CD4-positive, CD25-positive, alpha-beta regulatory T cell (primary cell): ENCODE results near the gene AP5Z1. TPM values are rescaled to one million over a fixed set of nuclear protein-coding genes. Genes with fewer than 3 reads are reported as not detected.

Experiments used
- ATAC-seq, 2 donors: fragments of 150-1000 bp; cut with Tn5 transposase; one replicate each; pipeline ENCODE4 v1.10.0; 2021; ENCODE audit warnings: low read depth in 2 of 2, moderate number of reproducible peaks in 2 of 2, moderate library complexity in 1 of 2
- DNase-seq, 3 donors: peaks; one replicate each; pipeline versions ENCODE4 v3.0.0 to v3.0.0-alpha.2; 2012 to 2022; ENCODE audit warnings: mixed read lengths in 1 of 3
- H3K27ac ChIP-seq: one replicate; pipeline ENCODE4 v1.7.0; 2013; ENCODE audit warnings: mild to moderate bottlenecking, low read length; ENCODE audit not compliant: insufficient read depth, poor library complexity, severe bottlenecking
- H3K27me3 ChIP-seq: one replicate; pipeline ENCODE4 v1.7.0; 2013; ENCODE audit warnings: low read length; ENCODE audit not compliant: control insufficient read depth, insufficient read depth
- H3K36me3 ChIP-seq: one replicate; pipeline ENCODE4 v1.7.0; 2013; ENCODE audit warnings: mild to moderate bottlenecking, low read length, moderate library complexity; ENCODE audit not compliant: control insufficient read depth, insufficient read depth
- H3K4me1 ChIP-seq: 2 replicates; pipeline ENCODE4 v1.7.0; 2013; ENCODE audit warnings: mild to moderate bottlenecking, low read length; ENCODE audit not compliant: insufficient read depth, control insufficient read depth, poor library complexity, severe bottlenecking
- H3K4me3 ChIP-seq: one replicate; pipeline ENCODE4 v1.7.0; 2013; ENCODE audit warnings: low read depth, mild to moderate bottlenecking, low read length, moderate library complexity
- H3K9me3 ChIP-seq, 2 experiments: 1 replicate in 1 of 2; 2 replicates in 1 of 2; pipeline ENCODE4 v1.7.0; 2013; ENCODE audit warnings: low read length in 2 of 2, mild to moderate bottlenecking in 1 of 2, moderate library complexity in 1 of 2; ENCODE audit not compliant: control insufficient read depth in 2 of 2
- H3K27ac Mint-ChIP-seq, 3 donors: one replicate each; pipeline ENCODE4 v1.8.0; 2020 to 2022; ENCODE audit warnings: mild to moderate bottlenecking in 3 of 3, mixed read lengths in 3 of 3, moderate library complexity in 2 of 3
- H3K27me3 Mint-ChIP-seq: one replicate; pipeline ENCODE4 v1.8.0; 2022; ENCODE audit warnings: mild to moderate bottlenecking, mixed read lengths
- H3K36me3 Mint-ChIP-seq: one replicate; pipeline ENCODE4 v1.8.0; 2020; ENCODE audit warnings: mixed read lengths
- H3K4me1 Mint-ChIP-seq, 4 donors: one replicate each; pipeline ENCODE4 v1.8.0; 2020 to 2022; ENCODE audit warnings: mixed read lengths in 4 of 4, mild to moderate bottlenecking in 1 of 4
- H3K4me3 Mint-ChIP-seq, 4 donors: one replicate each; pipeline ENCODE4 v1.8.0; 2020 to 2022; ENCODE audit warnings: mild to moderate bottlenecking in 4 of 4, mixed read lengths in 4 of 4, moderate library complexity in 3 of 4
- H3K9me3 Mint-ChIP-seq, 7 donors: one replicate each; pipeline ENCODE4 v1.8.0; 2020 to 2022; ENCODE audit warnings: mixed read lengths in 7 of 7, mild to moderate bottlenecking in 3 of 7, moderate library complexity in 2 of 7
- polyA plus RNA-seq, 4 donors: library from polyadenylated mRNA; unstranded; fragments of 300-500 nt; fragmentation: Illumina TruSeq; gene quantifications; one replicate each; pipeline ENCODE4 v1.2.3, GENCODE V29; 2021
- total RNA-seq: library from RNA; stranded (reverse); gene quantifications from one replicate; pipeline ENCODE4 v1.2.3, GENCODE V29; 2022

Gene AP5Z1
- total and polyA plus RNA-seq, 5 donors from 2014 or later: 36.3 to 130 (median 47.1) TPM

DNA sequence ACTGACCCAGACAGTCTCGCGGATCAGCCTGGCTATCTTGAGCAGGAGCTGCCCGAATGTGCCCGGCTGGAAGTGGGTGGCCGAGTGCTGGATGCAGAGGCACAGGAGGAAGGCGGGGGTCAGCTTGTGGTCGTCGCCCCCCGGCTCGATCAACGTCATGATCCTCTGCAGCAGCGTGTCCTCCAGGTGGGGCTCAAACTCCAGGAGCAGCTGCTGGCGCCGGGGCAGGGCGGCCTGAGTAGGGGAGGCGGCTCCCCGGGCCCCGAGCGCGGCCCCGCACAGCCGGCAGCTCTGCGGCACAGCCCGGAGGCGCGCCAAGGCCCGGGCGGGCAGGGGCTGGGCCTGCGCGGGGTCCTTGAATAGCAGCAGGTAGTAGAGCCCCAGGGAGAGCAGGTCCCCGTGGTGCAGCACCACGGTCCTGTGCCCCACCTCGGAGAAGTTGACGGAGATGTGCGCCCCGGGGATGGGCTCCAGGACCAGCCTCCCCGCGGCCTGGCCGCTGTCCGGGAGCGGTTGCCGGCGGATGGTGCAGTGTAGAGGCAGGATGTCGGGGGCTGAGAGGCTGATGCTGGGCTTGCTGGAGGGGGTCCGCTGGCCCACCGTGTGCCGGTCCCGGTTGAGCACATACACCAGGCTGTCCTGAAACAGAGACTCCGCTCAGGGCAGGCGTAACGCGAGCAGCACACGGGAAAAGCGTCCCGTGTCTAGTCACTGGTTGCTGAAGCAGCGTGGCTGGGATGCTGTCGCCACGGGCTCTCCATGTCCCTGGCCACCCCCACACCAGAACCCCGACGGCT is 59.4 kb downstream of the AP5Z1 start:
- H3K36me3 ChIP-seq: no peaks in the 10 kb centered on the region
- ATAC-seq (no peak), DNase-seq (no peak)
- Mint-ChIP-seq H3K9me3 (no peaks in the 10 kb centered on the region), H3K4me3 (no peak overlapping the region), H3K27ac (no peak overlapping the region), H3K36me3 (no peaks in the 10 kb centered on the region), H3K4me1 (no peaks in the 10 kb centered on the region), H3K27me3 (no peaks in the 10 kb centered on the region)
- H3K9me3 ChIP-seq: no peaks in the 10 kb centered on the region
- H3K4me1 ChIP-seq: no peaks in the 10 kb centered on the region
- no peak overlapping the region for H3K4me3 ChIP-seq
- no peaks in the 10 kb centered on the region for H3K27me3 ChIP-seq
- H3K27ac ChIP-seq: no peak overlapping the region

GRCh38 chr7:4835398-4836205 is 60.2 kb downstream of the AP5Z1 start:
- no peaks in the 10 kb centered on the region for H3K36me3 Mint-ChIP-seq
- H3K4me3 ChIP-seq: no peak overlapping the region
- no peaks in the 10 kb centered on the region for H3K27me3 Mint-ChIP-seq
- no peak overlapping the region for H3K4me3 Mint-ChIP-seq
- H3K36me3 ChIP-seq: no peaks in the 10 kb centered on the region
- no peak overlapping the region for H3K27ac ChIP-seq
- H3K9me3 Mint-ChIP-seq: no peaks in the 10 kb centered on the region
- no peak overlapping the region for H3K27ac Mint-ChIP-seq
- no peaks in the 10 kb centered on the region for H3K4me1 Mint-ChIP-seq
- ATAC-seq (no peak), DNase-seq (no peak)
- no peaks in the 10 kb centered on the region for H3K4me1 ChIP-seq
- H3K9me3 ChIP-seq: no peaks in the 10 kb centered on the region
- H3K27me3 ChIP-seq: no peaks in the 10 kb centered on the region

DNA sequence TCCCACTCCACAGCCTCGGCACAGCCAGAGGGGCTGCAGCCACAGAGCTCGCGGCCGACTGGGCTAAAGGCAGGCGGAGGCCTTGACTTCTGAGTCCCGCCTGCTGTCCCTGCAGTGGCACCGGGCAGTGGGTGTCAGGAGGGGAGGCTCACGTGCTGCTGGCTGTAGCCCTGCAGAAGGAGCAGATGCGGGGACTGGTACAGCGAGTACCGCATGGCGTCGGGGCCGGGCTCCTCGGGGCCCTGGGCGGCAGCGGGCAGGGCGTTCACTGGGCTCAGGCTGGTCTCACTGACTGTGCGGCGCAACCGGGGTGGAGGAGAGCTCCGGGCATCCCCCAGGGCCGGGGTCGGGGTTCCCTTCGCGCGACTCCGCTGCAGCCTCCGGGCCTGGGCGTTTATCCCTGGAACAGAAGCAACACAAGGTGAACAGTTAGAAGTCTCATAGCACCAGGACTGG is 60.8 kb downstream of the AP5Z1 start:
- no peaks in the 10 kb centered on the region for H3K36me3 Mint-ChIP-seq
- DNase-seq (no peak), ATAC-seq (no peak)
- no peaks in the 10 kb centered on the region for H3K4me1 ChIP-seq
- no peak overlapping the region for H3K4me3 Mint-ChIP-seq
- H3K27ac Mint-ChIP-seq: no peak overlapping the region
- H3K9me3 ChIP-seq: no peaks in the 10 kb centered on the region
- no peaks in the 10 kb centered on the region for H3K9me3 Mint-ChIP-seq
- no peaks in the 10 kb centered on the region for H3K27me3 ChIP-seq
- no peaks in the 10 kb centered on the region for H3K4me1 Mint-ChIP-seq
- H3K27ac ChIP-seq: no peak overlapping the region
- no peaks in the 10 kb centered on the region for H3K36me3 ChIP-seq
- no peaks in the 10 kb centered on the region for H3K27me3 Mint-ChIP-seq
- H3K4me3 ChIP-seq: no peak overlapping the region

DNA sequence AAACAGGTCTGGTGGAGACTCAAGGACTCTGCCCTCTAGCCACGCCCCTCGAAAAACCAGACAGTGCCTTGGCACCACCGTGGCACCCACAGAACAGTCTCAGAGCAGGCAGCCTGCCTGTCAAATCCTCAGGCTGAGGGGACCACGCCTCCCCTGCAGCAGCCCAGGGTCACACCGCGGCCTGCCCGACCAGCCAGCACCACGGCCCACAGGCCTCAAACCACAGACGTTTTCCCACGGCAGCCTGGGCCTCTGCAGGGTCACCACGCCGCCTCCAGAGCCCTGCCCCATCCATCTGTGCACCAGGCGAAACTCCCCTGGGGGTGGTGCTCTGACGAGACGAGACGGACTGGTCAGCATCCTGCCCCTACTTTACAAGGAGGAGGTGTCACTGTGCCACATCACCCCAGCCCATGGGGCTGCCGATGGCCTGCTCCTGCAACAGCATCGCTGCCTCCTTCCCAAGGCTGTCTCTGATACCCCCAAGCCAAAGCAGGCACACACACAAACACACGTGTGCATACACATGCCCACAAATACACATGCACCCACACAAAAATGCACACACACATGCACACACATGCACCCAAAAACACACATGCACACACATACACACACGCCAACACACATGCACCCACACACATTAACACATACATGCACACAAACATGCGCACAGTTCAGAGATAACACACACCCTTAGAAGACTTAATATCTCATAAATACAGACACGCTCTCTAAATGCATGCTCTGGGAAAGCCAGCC is 61.8 kb downstream of the AP5Z1 start:
- Histone ChIP-seq H3K27me3 (no peaks in the 10 kb centered on the region), H3K4me1 (no peaks in the 10 kb centered on the region), H3K36me3 (no peaks in the 10 kb centered on the region), H3K4me3 (no peak overlapping the region), H3K27ac (no peak overlapping the region), H3K9me3 (no peaks in the 10 kb centered on the region)
- no peaks in the 10 kb centered on the region for H3K9me3 Mint-ChIP-seq
- H3K36me3 Mint-ChIP-seq: no peaks in the 10 kb centered on the region
- no peaks in the 10 kb centered on the region for H3K27me3 Mint-ChIP-seq
- no peak for DNase-seq
- H3K4me3 Mint-ChIP-seq: no peak overlapping the region
- no peak overlapping the region for H3K27ac Mint-ChIP-seq
- H3K4me1 Mint-ChIP-seq: no peaks in the 10 kb centered on the region
- ATAC-seq: no peak

DNA sequence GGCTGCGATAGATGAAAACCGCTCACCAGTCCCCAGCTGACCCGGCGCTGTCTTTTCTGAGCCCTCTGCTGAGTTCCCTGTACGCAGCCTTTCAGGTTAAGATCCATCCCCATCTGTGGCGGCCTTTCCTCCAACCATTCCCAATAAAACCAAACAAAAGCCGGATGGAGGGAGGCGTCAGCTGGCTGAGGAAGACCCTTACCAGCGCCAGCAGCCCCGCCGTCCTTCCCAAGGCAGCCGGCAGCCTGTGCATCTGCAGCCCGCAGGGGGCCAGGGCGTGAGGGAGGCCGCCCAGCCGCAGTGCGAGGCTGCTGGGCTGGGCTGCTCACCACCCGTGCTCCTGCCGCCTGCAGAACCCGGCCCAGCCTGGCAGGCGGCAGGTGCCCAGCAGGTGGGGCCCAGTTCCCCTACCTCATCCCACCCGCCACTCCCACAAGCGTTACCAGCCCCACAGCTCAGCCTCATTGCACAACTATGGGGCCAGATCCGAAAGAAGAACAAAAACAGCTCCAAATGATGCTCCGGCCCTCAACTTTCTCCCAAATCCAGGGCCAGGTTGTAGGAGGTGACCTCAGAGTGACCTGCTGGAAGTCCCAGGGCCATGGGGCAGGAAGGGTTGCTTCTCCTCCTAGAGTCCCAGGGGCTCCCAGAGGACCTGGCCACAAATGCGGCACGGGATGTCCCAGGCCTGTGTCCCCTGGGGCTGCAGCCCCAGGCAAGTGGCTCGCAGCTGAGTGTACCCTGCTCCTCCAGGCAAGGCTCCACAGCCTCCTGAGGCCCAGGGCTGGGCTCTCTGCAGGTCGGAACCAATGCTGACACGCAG is 62.6 kb downstream of the AP5Z1 start:
- DNase-seq (no peak), ATAC-seq (no peak)
- no peaks in the 10 kb centered on the region for H3K4me1 ChIP-seq
- H3K27me3 ChIP-seq: no peaks in the 10 kb centered on the region
- H3K4me3 ChIP-seq: no peak overlapping the region
- H3K4me3 Mint-ChIP-seq: no peak overlapping the region
- H3K4me1 Mint-ChIP-seq: no peaks in the 10 kb centered on the region
- H3K9me3 Mint-ChIP-seq: no peaks in the 10 kb centered on the region
- no peaks in the 10 kb centered on the region for H3K36me3 ChIP-seq
- H3K9me3 ChIP-seq: no peaks in the 10 kb centered on the region
- H3K36me3 Mint-ChIP-seq: no peaks in the 10 kb centered on the region
- H3K27ac Mint-ChIP-seq: no peak overlapping the region
- H3K27ac ChIP-seq: no peak overlapping the region
- peaks cover under 1% of the 10 kb centered on the region for H3K27me3 Mint-ChIP-seq

- Mint-ChIP-seq H3K27me3 (peaks cover 6% of the 10 kb centered on the region), H3K4me1 (no peaks in the 10 kb centered on the region), H3K9me3 (no peaks in the 10 kb centered on the region), H3K36me3 (no peaks in the 10 kb centered on the region), H3K27ac (no peak overlapping the region), H3K4me3 (no peak overlapping the region)
- Histone ChIP-seq H3K27me3 (no peaks in the 10 kb centered on the region), H3K4me3 (no peak overlapping the region), H3K36me3 (no peaks in the 10 kb centered on the region), H3K4me1 (no peaks in the 10 kb centered on the region), H3K27ac (no peak overlapping the region), H3K9me3 (no peaks in the 10 kb centered on the region)
- DNase-seq: no peak
- ATAC-seq: no peak
These were observed 63.4 kb downstream of the AP5Z1 start for GRCh38 chr7:4838626-4839334.

- no peak for ATAC-seq
- no peak overlapping the region for H3K4me3 Mint-ChIP-seq
- DNase-seq: no peak
These were observed 64.7 kb downstream of the AP5Z1 start for GRCh38 chr7:4840079-4840501.

More at GRCh38 chr7:4840079-4840501, 64.7 kb downstream of the AP5Z1 start:
- Mint-ChIP-seq H3K36me3 (no peaks in the 10 kb centered on the region), H3K9me3 (no peaks in the 10 kb centered on the region), H3K4me1 (no peaks in the 10 kb centered on the region), H3K27me3 (peaks cover 6% of the 10 kb centered on the region), H3K27ac (no peak overlapping the region)
- H3K36me3 ChIP-seq: no peaks in the 10 kb centered on the region
- no peak overlapping the region for H3K4me3 ChIP-seq
- H3K27ac ChIP-seq: no peak overlapping the region
- no peaks in the 10 kb centered on the region for H3K27me3 ChIP-seq
- H3K9me3 ChIP-seq: no peaks in the 10 kb centered on the region
- no peaks in the 10 kb centered on the region for H3K4me1 ChIP-seq
